Measurements from ENCODE around the gene PMIS2.
A peak's percentile ranks its signal among the peaks of the same experiment; 100 is the strongest.

PMIS2 gene

DNA sequence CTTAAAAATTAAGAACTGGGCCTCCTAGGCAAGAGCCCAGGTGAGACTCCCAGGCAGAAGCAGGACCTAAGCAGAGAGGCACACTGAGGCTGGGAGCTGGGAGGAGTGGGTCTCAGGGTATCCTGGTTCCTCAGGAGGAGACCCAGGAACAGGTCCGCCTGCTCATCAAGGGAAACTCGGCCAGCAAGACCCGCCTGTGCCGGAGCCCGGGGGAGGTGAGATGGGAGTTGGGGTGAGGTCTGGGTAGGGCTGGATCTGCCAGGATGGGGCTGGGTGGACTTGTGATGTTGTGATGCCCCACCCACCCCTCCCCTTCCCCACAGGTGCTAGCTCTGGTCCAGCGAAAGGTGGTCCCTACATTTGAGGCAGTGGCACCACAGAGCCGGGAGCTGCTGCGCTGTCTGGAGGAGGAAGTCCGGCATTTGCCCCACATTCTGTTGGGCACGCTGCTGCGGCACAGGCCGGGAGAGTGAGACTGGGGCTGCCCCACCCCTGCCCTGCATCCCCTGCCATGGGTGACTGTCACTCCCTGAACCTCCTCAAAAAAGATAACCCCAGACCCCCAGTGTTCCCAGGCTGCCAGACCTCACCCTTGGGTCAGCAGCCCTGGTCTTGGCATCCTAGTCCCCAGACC, 33.4 kb downstream of the PMIS2 start:
- H3K27ac ChIP-seq (ENCODE audit: low read depth, low read length), result no peak overlapping the region
- no peaks in the 10 kb centered on the region for H3K27me3 ChIP-seq (ENCODE audit: control insufficient read depth in 1 of 2, insufficient read depth in 2 of 2, low read length in 2 of 2)
- no peaks in the 10 kb centered on the region for H3K4me1 ChIP-seq (ENCODE audit: insufficient read depth, low read length)
- H3K36me3 ChIP-seq (ENCODE audit: insufficient read depth, low read length), result no peaks in the 10 kb centered on the region
- H3K4me3 ChIP-seq (ENCODE audit: low read depth in 1 of 2, low read length in 2 of 2), result no peak overlapping the region
- H3K9ac ChIP-seq (ENCODE audit: low read length), result no peak overlapping the region
- H3K9me3 ChIP-seq (ENCODE audit: low read length), result no peaks in the 10 kb centered on the region

DNA sequence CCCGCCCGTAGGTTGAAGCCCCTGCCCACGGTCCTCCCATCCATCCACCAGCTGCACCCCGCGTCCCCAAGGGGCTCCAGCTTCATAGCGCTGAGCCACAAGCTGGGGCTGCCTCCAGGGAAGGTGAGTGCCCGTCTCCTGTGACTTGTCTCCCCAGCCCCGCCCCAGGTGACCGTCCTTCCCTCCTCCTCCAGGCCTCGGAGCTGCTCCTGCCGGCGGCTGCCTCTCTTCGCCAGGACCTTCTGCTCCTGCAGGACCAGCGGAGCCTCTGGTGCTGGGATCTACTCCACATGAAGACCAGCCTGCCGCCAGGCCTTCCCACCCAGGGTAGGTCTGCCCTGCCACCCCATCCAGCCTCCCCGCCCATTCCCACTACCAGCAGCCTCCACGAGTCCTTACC, 34.0 kb downstream of the PMIS2 start:
- Histone ChIP-seq H3K4me1 (ENCODE audit: insufficient read depth, low read length) (no peaks in the 10 kb centered on the region), H3K36me3 (ENCODE audit: insufficient read depth, low read length) (no peaks in the 10 kb centered on the region), H3K9me3 (ENCODE audit: low read length) (no peaks in the 10 kb centered on the region)

DNA sequence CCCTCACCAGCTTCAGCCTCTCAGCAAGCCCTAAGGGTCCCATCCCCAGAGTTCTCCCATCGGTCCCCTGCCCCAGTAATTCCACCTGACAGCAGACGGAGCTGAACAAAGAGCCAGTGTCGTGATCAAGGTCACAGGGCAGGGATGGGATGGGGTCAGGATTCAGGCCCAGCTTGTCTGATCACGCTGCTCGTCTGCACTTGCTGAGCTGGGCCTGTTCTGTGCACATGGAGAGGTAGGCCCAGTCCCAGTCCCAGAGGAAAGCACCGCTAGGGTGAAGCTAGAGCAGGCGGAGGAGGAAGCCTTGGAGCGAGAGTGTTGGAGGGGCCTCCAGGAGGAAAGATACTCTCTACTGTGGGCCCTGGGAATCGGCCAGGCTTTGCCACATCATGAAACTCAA, 35.7 kb downstream of the PMIS2 start:
- Histone ChIP-seq H3K4me3 (ENCODE audit: low read depth in 1 of 2, low read length in 2 of 2) (no peak overlapping the region), H3K27ac (ENCODE audit: low read depth, low read length) (no peak overlapping the region), H3K9ac (ENCODE audit: low read length) (no peak overlapping the region), H3K36me3 (ENCODE audit: insufficient read depth, low read length) (no peaks in the 10 kb centered on the region), H3K9me3 (ENCODE audit: low read length) (no peaks in the 10 kb centered on the region), H3K27me3 (ENCODE audit: control insufficient read depth in 1 of 2, insufficient read depth in 2 of 2, low read length in 2 of 2) (no peaks in the 10 kb centered on the region), H3K4me1 (ENCODE audit: insufficient read depth, low read length) (no peaks in the 10 kb centered on the region)

More for the DNA sequence above, 34.0 kb downstream of the PMIS2 start:
- no peak overlapping the region for H3K27ac ChIP-seq (ENCODE audit: low read depth, low read length)
- no peaks in the 10 kb centered on the region for H3K27me3 ChIP-seq (ENCODE audit: control insufficient read depth in 1 of 2, insufficient read depth in 2 of 2, low read length in 2 of 2)
- no peak overlapping the region for H3K4me3 ChIP-seq (ENCODE audit: low read depth in 1 of 2, low read length in 2 of 2)
- no peak overlapping the region for H3K9ac ChIP-seq (ENCODE audit: low read length)

DNA sequence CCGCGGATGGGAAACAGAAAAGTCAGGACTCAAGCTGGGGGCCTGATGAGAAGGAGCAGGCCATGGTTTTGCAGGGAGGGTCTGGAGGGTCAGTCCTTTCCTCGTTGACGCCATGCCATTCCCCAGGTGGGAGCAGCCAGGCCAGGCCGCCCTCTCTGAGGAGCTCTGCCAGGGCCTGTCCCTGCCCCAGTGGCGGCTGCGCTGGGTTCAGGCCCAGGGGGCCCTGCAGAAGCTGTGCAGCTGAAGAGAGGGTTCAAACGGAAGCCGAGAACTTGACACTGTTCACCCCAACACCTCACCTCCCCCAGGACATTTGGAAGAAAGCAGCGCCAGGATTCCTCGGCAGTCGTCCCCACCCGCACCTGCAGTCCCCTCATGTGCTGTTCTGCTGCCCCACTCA, 36.8 kb downstream of the PMIS2 start:
- Histone ChIP-seq H3K27ac (ENCODE audit: low read depth, low read length) (no peak overlapping the region), H3K27me3 (ENCODE audit: control insufficient read depth in 1 of 2, insufficient read depth in 2 of 2, low read length in 2 of 2) (no peaks in the 10 kb centered on the region), H3K4me3 (ENCODE audit: low read depth in 1 of 2, low read length in 2 of 2) (no peak overlapping the region), H3K36me3 (ENCODE audit: insufficient read depth, low read length) (no peaks in the 10 kb centered on the region), H3K4me1 (ENCODE audit: insufficient read depth, low read length) (no peaks in the 10 kb centered on the region), H3K9me3 (ENCODE audit: low read length) (no peaks in the 10 kb centered on the region), H3K9ac (ENCODE audit: low read length) (no peak overlapping the region)

DNA sequence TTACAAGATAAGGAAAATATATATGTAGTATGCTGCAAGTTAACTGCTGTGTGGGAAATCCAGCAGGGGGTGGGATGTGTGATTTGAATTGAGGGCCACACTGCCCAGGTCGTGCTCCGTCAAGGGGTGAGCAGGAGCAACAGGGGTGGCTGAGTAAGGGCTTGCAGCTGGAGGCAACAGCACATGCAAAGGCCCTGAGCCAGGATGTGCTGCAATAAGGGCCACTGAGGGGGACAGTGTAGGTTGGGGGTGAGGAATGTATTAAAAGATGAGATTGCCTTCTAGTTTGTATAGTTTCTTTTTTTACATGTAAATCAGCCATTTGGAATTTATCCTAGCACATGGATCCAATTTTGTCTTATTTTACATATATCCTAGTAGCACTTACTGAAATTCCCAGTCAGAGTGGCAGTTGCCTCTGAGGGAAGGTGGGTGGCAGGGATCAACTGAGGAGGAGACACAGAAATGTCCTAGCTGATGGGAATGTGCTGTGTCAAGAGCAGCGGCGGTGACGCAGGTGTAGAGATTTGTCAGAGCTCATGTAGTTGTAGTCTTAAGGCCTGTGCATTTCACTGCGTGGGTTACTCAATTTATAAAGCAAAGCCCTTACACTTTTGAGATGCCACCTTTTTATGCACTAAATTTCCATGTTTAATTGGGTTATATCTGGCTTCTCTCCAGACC, 37.5 kb downstream of the PMIS2 start:
- Histone ChIP-seq H3K27ac (ENCODE audit: low read depth, low read length) (no peak overlapping the region), H3K9ac (ENCODE audit: low read length) (no peak overlapping the region), H3K4me1 (ENCODE audit: insufficient read depth, low read length) (no peaks in the 10 kb centered on the region)

DNA sequence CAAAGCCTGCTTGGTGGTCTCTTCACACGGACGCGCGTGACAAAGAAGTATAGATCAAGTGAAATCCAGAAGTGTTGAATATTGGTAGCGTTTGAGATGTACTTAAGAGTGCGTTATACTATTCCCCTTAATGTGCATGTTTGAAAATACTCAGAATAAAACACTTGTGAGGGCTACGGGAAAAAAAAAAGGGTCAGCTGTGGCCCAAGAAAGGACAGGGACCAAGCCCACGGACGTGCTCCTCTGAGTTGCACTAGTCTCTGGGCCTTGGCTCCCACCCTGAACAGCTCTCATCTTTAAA, 42.2 kb downstream of the PMIS2 start:
- peak overlapping the region; percentile 85 to 98 for H3K4me3 ChIP-seq (ENCODE audit: low read depth in 1 of 2, low read length in 2 of 2)
- no peaks in the 10 kb centered on the region for H3K9me3 ChIP-seq (ENCODE audit: low read length)
- peak overlapping the region; percentile 89 for H3K9ac ChIP-seq (ENCODE audit: low read length)
- peaks cover 30% of the 10 kb centered on the region for H3K36me3 ChIP-seq (ENCODE audit: insufficient read depth, low read length)
- H3K27me3 ChIP-seq (ENCODE audit: control insufficient read depth in 1 of 2, insufficient read depth in 2 of 2, low read length in 2 of 2), result no peaks in the 10 kb centered on the region
- peaks cover 8% of the 10 kb centered on the region for H3K4me1 ChIP-seq (ENCODE audit: insufficient read depth, low read length)
- H3K27ac ChIP-seq (ENCODE audit: low read depth, low read length), result peak overlapping the region; percentile 98

More for the DNA sequence above, 37.5 kb downstream of the PMIS2 start:
- Histone ChIP-seq H3K36me3 (ENCODE audit: insufficient read depth, low read length) (no peaks in the 10 kb centered on the region), H3K9me3 (ENCODE audit: low read length) (no peaks in the 10 kb centered on the region), H3K4me3 (ENCODE audit: low read depth in 1 of 2, low read length in 2 of 2) (no peak overlapping the region), H3K27me3 (ENCODE audit: control insufficient read depth in 1 of 2, insufficient read depth in 2 of 2, low read length in 2 of 2) (no peaks in the 10 kb centered on the region)

DNA sequence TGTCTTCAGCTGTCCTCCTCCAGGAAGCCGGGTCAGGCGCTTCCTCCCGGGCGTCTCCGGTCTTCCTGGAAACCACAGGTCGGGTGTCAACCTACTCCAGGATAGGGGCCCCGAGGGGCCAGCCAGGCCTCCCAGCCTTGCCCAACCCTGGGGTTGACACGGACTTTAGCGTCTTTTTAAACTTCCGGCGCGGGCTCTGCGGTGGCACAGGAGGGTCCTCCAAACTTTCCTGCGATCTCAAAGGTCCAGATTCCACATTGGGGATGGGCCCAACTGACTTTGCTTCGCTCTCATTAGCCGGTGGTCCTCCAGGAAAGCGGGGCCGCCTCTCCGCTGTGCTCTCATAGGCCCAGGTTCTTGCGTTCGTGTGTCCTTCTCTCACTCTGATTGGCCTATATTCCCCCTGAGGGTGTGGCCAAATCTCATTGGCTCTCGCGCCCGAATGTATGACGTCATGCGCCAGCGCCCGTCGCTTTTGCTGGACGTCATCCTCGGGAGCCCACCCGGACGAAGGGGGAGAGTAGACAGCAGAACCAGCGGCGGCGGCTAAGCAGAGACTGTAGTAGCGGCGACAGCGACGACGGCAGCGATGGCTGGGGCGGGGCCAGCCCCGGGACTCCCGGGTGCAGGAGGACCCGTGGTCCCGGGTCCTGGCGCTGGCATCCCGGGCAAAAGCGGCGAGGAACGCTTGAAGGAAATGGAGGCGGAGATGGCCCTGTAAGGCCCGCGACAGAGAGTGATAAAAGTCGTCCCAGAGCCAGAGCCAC, 42.8 kb downstream of the PMIS2 start, which contains the start of gene RBM42:
RBM42 (plus strand) TSS at position 472 of the 767 bp plus-strand sequence; CDS start at position 590, 118 bp downstream.
- Histone ChIP-seq H3K9me3 (ENCODE audit: low read length) (no peaks in the 10 kb centered on the region), H3K4me3 (ENCODE audit: low read depth in 1 of 2, low read length in 2 of 2) (peak within 1 kb of the TSS; percentile 97 to 98), H3K27me3 (ENCODE audit: control insufficient read depth in 1 of 2, insufficient read depth in 2 of 2, low read length in 2 of 2) (no peaks in the 10 kb centered on the region), H3K9ac (ENCODE audit: low read length) (peak within 1 kb of the TSS; percentile 96), H3K36me3 (ENCODE audit: insufficient read depth, low read length) (peaks cover 34% of the 10 kb centered on the region), H3K27ac (ENCODE audit: low read depth, low read length) (peak within 1 kb of the TSS; percentile 98), H3K4me1 (ENCODE audit: insufficient read depth, low read length) (peaks cover 8% of the 10 kb centered on the region)

DNA sequence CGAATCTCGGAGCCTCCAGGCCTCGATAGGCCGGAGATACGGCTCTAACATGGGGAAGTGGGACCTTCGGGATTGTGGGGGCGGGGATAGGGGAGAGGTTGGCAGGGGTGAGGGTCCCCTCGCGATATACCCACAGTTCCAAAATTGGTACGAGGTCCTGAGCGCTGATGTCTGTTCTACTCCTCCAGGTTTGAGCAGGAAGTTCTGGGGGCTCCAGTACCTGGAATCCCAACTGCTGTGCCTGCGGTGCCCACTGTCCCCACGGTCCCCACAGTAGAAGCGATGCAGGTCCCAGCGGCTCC, 43.3 kb downstream of the PMIS2 start:
- H3K9me3 ChIP-seq (ENCODE audit: low read length), result no peaks in the 10 kb centered on the region
- H3K36me3 ChIP-seq (ENCODE audit: insufficient read depth, low read length), result peaks cover 38% of the 10 kb centered on the region
- peak overlapping the region; percentile 96 for H3K9ac ChIP-seq (ENCODE audit: low read length)
- no peaks in the 10 kb centered on the region for H3K27me3 ChIP-seq (ENCODE audit: control insufficient read depth in 1 of 2, insufficient read depth in 2 of 2, low read length in 2 of 2)
- H3K27ac ChIP-seq (ENCODE audit: low read depth, low read length), result peak overlapping the region; percentile 98
- H3K4me3 ChIP-seq (ENCODE audit: low read depth in 1 of 2, low read length in 2 of 2), result peak overlapping the region; percentile 97 to 98
- peaks cover 8% of the 10 kb centered on the region for H3K4me1 ChIP-seq (ENCODE audit: insufficient read depth, low read length)

DNA sequence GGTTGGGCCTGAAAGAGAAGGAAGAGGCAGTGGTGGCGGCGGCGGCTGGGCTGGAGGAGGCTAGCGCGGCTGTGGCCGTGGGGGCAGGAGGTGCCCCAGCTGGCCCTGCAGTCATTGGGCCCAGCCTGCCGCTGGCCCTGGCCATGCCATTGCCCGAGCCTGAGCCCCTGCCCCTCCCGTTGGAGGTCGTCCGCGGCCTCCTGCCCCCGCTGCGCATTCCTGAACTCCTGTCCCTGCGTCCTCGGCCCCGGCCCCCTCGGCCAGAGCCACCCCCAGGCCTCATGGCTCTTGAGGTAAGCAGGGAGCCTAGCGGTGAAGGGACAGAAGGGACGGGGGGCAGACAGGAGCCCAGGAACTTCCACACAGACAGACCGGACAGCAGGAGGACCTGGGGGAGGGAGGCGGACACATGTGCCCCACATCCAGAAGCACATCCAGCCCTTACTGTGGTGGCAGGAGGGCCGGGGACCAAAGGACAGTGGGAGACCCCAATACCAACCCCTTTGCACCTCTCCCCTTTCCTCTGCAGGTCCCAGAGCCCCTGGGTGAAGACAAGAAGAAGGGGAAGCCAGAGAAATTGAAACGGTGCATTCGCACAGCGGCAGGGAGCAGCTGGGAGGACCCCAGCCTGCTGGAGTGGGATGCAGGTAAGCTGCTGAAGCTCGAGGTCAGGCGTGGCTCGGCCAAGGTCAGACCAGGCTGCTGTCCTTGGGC, 47.9 kb downstream of the PMIS2 start:
- Histone ChIP-seq H3K4me3 (ENCODE audit: low read depth in 1 of 2, low read length in 2 of 2) (no peak overlapping the region), H3K4me1 (ENCODE audit: insufficient read depth, low read length) (peaks cover 8% of the 10 kb centered on the region), H3K27ac (ENCODE audit: low read depth, low read length) (no peak overlapping the region), H3K27me3 (ENCODE audit: control insufficient read depth in 1 of 2, insufficient read depth in 2 of 2, low read length in 2 of 2) (no peaks in the 10 kb centered on the region), H3K9me3 (ENCODE audit: low read length) (no peaks in the 10 kb centered on the region), H3K36me3 (ENCODE audit: insufficient read depth, low read length) (peaks cover 68% of the 10 kb centered on the region), H3K9ac (ENCODE audit: low read length) (no peak overlapping the region)

DNA sequence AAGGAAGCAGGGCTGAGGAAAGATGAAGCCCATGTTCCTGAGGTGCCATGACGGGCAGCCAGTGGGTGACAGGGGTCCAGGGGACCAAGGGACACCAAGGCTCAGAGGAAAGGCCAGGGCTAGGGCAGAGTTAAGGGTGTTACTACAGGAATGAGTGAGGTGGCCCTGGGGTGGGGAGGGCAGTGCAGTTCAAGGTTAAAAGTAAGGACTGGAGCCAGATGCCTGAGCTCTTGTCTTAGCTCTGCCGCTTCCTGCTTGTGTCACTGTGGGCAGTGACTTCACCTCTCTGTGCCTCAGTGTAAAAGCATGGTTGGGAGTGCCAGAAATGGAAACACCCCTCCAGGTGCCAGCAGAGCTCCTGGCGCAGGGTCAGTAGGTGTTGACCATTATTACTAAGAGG, 50.7 kb downstream of the PMIS2 start:
- Histone ChIP-seq H3K4me3 (ENCODE audit: low read depth in 1 of 2, low read length in 2 of 2) (no peak overlapping the region), H3K4me1 (ENCODE audit: insufficient read depth, low read length) (no peaks in the 10 kb centered on the region), H3K9ac (ENCODE audit: low read length) (no peak overlapping the region), H3K9me3 (ENCODE audit: low read length) (no peaks in the 10 kb centered on the region), H3K27me3 (ENCODE audit: control insufficient read depth in 1 of 2, insufficient read depth in 2 of 2, low read length in 2 of 2) (no peaks in the 10 kb centered on the region), H3K36me3 (ENCODE audit: insufficient read depth, low read length) (peaks cover 53% of the 10 kb centered on the region), H3K27ac (ENCODE audit: low read depth, low read length) (no peak overlapping the region)

Data from muscle layer of colon (tissue), 2 donors.